ENCODE results near the gene DLG1.

The DLG1 gene

GRCh38 chr3:197236362-197236761 is 62.0 kb downstream of the DLG1 start:
- Histone ChIP-seq H3K4me3 (ENCODE audit: insufficient read length, low read depth) (no peak overlapping the region), H3K36me3 (ENCODE audit: insufficient read depth, insufficient read length, low read length) (peaks cover 10% of the 10 kb centered on the region), H3K4me1 (ENCODE audit: insufficient read depth, insufficient read length) (no peaks in the 10 kb centered on the region), H3K9ac (ENCODE audit: insufficient read length, low read depth) (no peak overlapping the region), H3K9me3 (ENCODE audit: insufficient read depth, low read length) (peaks cover 17% of the 10 kb centered on the region), H3K27me3 (ENCODE audit: insufficient read depth, insufficient read length) (no peaks in the 10 kb centered on the region)
- TF ChIP-seq SUZ12 (IDR thresholded peaks at IDR 0.05; ENCODE audit: extremely low read depth, insufficient read depth, insufficient read length), result no peak
- no peak for TF ChIP-seq ZNF274 (IDR thresholded peaks at IDR 0.05; ENCODE audit: low read depth, low read length)
- no peak for TF ChIP-seq YY1 (IDR thresholded peaks at IDR 0.05; ENCODE audit: insufficient read depth, insufficient read length)
- no peak for DNase-seq (ENCODE audit: low read depth, low spot score)

DNA sequence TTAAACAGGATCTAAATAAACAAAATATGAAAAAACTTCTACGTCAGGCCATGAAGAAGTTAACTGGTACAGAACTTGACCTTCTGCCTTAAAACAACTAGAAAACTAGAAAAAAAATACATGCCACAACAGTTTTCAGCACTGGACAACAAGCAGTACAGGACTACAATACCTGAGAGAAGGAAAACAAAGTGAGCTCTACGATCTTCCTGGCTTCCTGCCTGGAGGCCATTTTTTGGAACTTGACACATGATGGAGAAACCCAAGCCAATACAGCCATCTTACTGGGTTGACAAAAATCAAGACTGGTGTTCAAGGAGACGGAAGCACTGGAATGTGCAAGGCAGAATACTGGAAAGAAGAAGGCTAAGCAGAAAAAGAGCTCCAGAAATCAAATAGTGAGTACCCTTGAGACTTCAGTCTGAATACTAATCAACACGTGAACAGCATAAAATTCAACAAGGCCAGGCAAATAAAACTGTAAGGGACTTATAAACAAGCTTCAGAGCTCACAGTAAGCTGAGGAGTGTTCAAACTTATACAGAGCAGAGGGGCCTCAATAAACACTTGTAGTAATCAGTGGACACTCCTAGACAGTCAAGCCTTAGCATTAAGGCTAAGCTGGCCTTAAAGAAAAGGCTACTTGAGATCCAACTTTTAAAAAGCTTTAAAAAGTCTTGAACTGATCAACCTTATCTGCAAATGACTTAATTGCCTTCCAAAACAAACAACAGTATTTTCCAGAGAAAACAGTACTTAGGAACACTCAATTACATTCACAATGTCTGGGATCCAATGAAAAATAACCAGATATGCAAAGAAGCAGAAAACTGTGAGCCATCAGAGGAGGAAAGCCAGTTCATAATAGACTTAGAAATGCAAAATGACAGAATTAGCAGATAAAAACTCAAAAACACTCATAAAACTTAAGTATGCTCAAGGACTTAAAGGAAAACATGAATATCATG is 63.2 kb downstream of the DLG1 start:
- no peaks in the 10 kb centered on the region for H3K4me1 ChIP-seq (ENCODE audit: insufficient read depth, insufficient read length)
- TF ChIP-seq ZNF274 (IDR thresholded peaks at IDR 0.05; ENCODE audit: low read depth, low read length) (no peak), SUZ12 (IDR thresholded peaks at IDR 0.05; ENCODE audit: extremely low read depth, insufficient read depth, insufficient read length) (no peak), YY1 (IDR thresholded peaks at IDR 0.05; ENCODE audit: insufficient read depth, insufficient read length) (no peak)
- no peaks in the 10 kb centered on the region for H3K27me3 ChIP-seq (ENCODE audit: insufficient read depth, insufficient read length)

DNA sequence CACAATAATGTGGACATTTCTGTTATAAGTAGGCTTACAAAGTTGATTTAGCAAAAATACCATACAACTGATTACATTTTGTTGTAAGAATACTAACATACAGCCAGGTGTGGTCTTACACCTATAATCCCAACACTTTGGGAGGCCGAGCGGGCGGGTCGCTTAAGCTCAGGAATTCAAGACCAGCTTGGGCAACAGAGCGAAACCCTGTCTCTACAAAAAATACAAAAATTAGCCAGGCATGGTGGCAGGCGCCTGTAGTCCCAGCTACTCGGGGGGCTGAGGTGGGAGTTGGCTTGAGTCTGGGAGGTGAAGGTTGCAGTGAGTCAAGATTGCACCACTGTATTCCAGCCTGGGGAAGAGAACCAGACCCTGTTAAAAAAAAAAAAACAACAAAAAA is 67.1 kb downstream of the DLG1 start:
- TF ChIP-seq YY1 (IDR thresholded peaks at IDR 0.05; ENCODE audit: insufficient read depth, insufficient read length) (no peak), ZNF274 (IDR thresholded peaks at IDR 0.05; ENCODE audit: low read depth, low read length) (no peak), SUZ12 (IDR thresholded peaks at IDR 0.05; ENCODE audit: extremely low read depth, insufficient read depth, insufficient read length) (no peak)
- Histone ChIP-seq H3K27me3 (ENCODE audit: insufficient read depth, insufficient read length) (no peaks in the 10 kb centered on the region), H3K9ac (ENCODE audit: insufficient read length, low read depth) (no peak overlapping the region), H3K4me1 (ENCODE audit: insufficient read depth, insufficient read length) (no peaks in the 10 kb centered on the region), H3K9me3 (ENCODE audit: insufficient read depth, low read length) (peaks cover 1% of the 10 kb centered on the region; the same call in 1 of the 2 replicates), H3K36me3 (ENCODE audit: insufficient read depth, insufficient read length, low read length) (peaks cover 6% of the 10 kb centered on the region), H3K4me3 (ENCODE audit: insufficient read length, low read depth) (no peak overlapping the region)
- DNase-seq (ENCODE audit: low read depth, low spot score), result no peak

More for the DNA sequence above, 63.2 kb downstream of the DLG1 start:
- no peak for DNase-seq (ENCODE audit: low read depth, low spot score)
- no peak overlapping the region for H3K4me3 ChIP-seq (ENCODE audit: insufficient read length, low read depth)
- H3K36me3 ChIP-seq (ENCODE audit: insufficient read depth, insufficient read length, low read length), result peaks cover 10% of the 10 kb centered on the region
- peaks cover 7% of the 10 kb centered on the region; the same call in 1 of the 2 replicates for H3K9me3 ChIP-seq (ENCODE audit: insufficient read depth, low read length)
- H3K9ac ChIP-seq (ENCODE audit: insufficient read length, low read depth), result no peak overlapping the region

DNA sequence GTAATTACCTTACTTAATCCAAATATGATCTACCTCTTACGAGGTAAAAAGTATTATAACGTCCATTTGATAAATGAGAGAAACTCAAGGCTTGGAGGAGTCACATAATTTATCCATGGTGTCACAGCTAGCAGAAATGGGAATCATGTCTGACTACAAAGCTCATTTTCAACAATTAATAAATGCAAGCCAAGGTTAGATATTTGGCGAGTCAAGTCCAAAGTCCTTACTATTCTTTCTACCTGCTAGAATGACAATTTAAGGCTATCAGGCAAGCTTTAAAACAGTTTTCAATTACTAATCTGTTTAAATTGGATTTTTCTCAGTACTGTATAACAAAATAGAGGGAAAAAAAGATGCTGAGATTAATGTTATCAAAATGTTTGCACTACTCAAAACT is 68.6 kb downstream of the DLG1 start:
- Histone ChIP-seq H3K27me3 (ENCODE audit: insufficient read depth, insufficient read length) (no peaks in the 10 kb centered on the region), H3K9me3 (ENCODE audit: insufficient read depth, low read length) (no peaks in the 10 kb centered on the region), H3K36me3 (ENCODE audit: insufficient read depth, insufficient read length, low read length) (no peaks in the 10 kb centered on the region), H3K4me1 (ENCODE audit: insufficient read depth, insufficient read length) (no peaks in the 10 kb centered on the region), H3K4me3 (ENCODE audit: insufficient read length, low read depth) (no peak overlapping the region), H3K9ac (ENCODE audit: insufficient read length, low read depth) (no peak overlapping the region)
- DNase-seq (ENCODE audit: low read depth, low spot score), result no peak
- TF ChIP-seq ZNF274 (IDR thresholded peaks at IDR 0.05; ENCODE audit: low read depth, low read length), result no peak

- no peaks in the 10 kb centered on the region for H3K9me3 ChIP-seq (ENCODE audit: insufficient read depth, low read length)
- TF ChIP-seq SUZ12 (IDR thresholded peaks at IDR 0.05; ENCODE audit: extremely low read depth, insufficient read depth, insufficient read length) (no peak), ZNF274 (IDR thresholded peaks at IDR 0.05; ENCODE audit: low read depth, low read length) (no peak), YY1 (IDR thresholded peaks at IDR 0.05; ENCODE audit: insufficient read depth, insufficient read length) (no peak)
Observed at GRCh38 chr3:197229178-197229577, 69.2 kb downstream of the DLG1 start.

GRCh38 chr3:197227780-197228574 is 70.4 kb downstream of the DLG1 start:
- Histone ChIP-seq H3K36me3 (ENCODE audit: insufficient read depth, insufficient read length, low read length) (no peaks in the 10 kb centered on the region), H3K27me3 (ENCODE audit: insufficient read depth, insufficient read length) (no peaks in the 10 kb centered on the region), H3K4me1 (ENCODE audit: insufficient read depth, insufficient read length) (no peaks in the 10 kb centered on the region), H3K4me3 (ENCODE audit: insufficient read length, low read depth) (no peak overlapping the region), H3K9me3 (ENCODE audit: insufficient read depth, low read length) (no peaks in the 10 kb centered on the region), H3K9ac (ENCODE audit: insufficient read length, low read depth) (no peak overlapping the region)
- TF ChIP-seq ZNF274 (IDR thresholded peaks at IDR 0.05; ENCODE audit: low read depth, low read length) (no peak), SUZ12 (IDR thresholded peaks at IDR 0.05; ENCODE audit: extremely low read depth, insufficient read depth, insufficient read length) (no peak), YY1 (IDR thresholded peaks at IDR 0.05; ENCODE audit: insufficient read depth, insufficient read length) (no peak)
- DNase-seq (ENCODE audit: low read depth, low spot score), result no peak

More at GRCh38 chr3:197229178-197229577, 69.2 kb downstream of the DLG1 start:
- Histone ChIP-seq H3K27me3 (ENCODE audit: insufficient read depth, insufficient read length) (no peaks in the 10 kb centered on the region), H3K4me3 (ENCODE audit: insufficient read length, low read depth) (no peak overlapping the region), H3K9ac (ENCODE audit: insufficient read length, low read depth) (no peak overlapping the region), H3K36me3 (ENCODE audit: insufficient read depth, insufficient read length, low read length) (no peaks in the 10 kb centered on the region), H3K4me1 (ENCODE audit: insufficient read depth, insufficient read length) (no peaks in the 10 kb centered on the region)
- no peak for DNase-seq (ENCODE audit: low read depth, low spot score)

DNA sequence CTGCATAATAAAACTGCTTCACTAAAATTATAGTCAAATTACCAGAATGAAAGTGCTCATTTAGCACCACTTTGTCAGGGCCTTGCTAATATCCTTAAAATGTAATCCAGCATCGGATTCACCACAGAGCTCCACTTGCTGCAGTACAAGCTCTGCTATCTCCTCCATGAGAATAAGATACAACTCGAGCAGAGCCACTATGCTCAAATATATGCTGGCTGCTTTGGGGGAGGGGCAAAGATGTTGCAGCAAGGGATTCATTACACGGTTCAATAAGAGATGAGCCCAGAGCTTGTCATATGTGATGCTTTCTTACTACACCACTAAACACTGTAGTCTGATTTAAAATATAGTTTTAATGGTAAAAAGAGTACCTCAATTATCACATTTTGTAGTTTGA is 72.2 kb downstream of the DLG1 start:
- no peaks in the 10 kb centered on the region for H3K9me3 ChIP-seq (ENCODE audit: insufficient read depth, low read length)
- H3K4me1 ChIP-seq (ENCODE audit: insufficient read depth, insufficient read length), result no peaks in the 10 kb centered on the region
- no peak overlapping the region for H3K4me3 ChIP-seq (ENCODE audit: insufficient read length, low read depth)
- H3K9ac ChIP-seq (ENCODE audit: insufficient read length, low read depth), result no peak overlapping the region
- H3K27me3 ChIP-seq (ENCODE audit: insufficient read depth, insufficient read length), result no peaks in the 10 kb centered on the region
- H3K36me3 ChIP-seq (ENCODE audit: insufficient read depth, insufficient read length, low read length), result no peaks in the 10 kb centered on the region
- TF ChIP-seq YY1 (IDR thresholded peaks at IDR 0.05; ENCODE audit: insufficient read depth, insufficient read length) (no peak), ZNF274 (IDR thresholded peaks at IDR 0.05; ENCODE audit: low read depth, low read length) (no peak), SUZ12 (IDR thresholded peaks at IDR 0.05; ENCODE audit: extremely low read depth, insufficient read depth, insufficient read length) (no peak)
- DNase-seq (ENCODE audit: low read depth, low spot score), result no peak
